Activated T-cell treated with anti-CD3 and anti-CD28 coated beads, Interleukin-2, amount 50 U/mL, for 24 hours (primary cell): ENCODE data around the gene GABARAP.

Experiments
- DNase-seq: peaks from one replicate; pipeline ENCODE4 v3.0.0-alpha.2; 2020
- H3K27ac Mint-ChIP-seq: 2 replicates; pipeline ENCODE4 v1.8.0; 2020; ENCODE audit warnings: mild to moderate bottlenecking, mixed read lengths
- H3K27me3 Mint-ChIP-seq: 2 replicates; pipeline ENCODE4 v1.8.0; 2020; ENCODE audit warnings: mixed read lengths
- H3K36me3 Mint-ChIP-seq: 2 replicates; pipeline ENCODE4 v1.8.0; 2020; ENCODE audit warnings: low read depth, mixed read lengths
- H3K4me1 Mint-ChIP-seq: 2 replicates; pipeline ENCODE4 v1.8.0; 2020; ENCODE audit warnings: low read depth, mixed read lengths
- H3K4me3 Mint-ChIP-seq: 2 replicates; pipeline ENCODE4 v1.8.0; 2020; ENCODE audit warnings: mild to moderate bottlenecking, moderate library complexity, mixed read lengths
- H3K9me3 Mint-ChIP-seq: 2 replicates; pipeline ENCODE4 v1.8.0; 2020; ENCODE audit warnings: mixed read lengths

GABARAP gene

GRCh38 chr17:7203391-7203790 is 38.9 kb downstream of the GABARAP start:
- peak overlapping the region; percentile 29 for H3K27ac Mint-ChIP-seq
- H3K9me3 Mint-ChIP-seq = no peaks in the 10 kb centered on the region
- H3K4me1 Mint-ChIP-seq = peaks cover 27% of the 10 kb centered on the region
- peaks cover 7% of the 10 kb centered on the region for H3K36me3 Mint-ChIP-seq
- no peak for DNase-seq
- H3K27me3 Mint-ChIP-seq = no peaks in the 10 kb centered on the region
- no peak overlapping the region for H3K4me3 Mint-ChIP-seq

- peaks cover 13% of the 10 kb centered on the region for H3K36me3 Mint-ChIP-seq
- H3K27ac Mint-ChIP-seq = peak overlapping the region; percentile 18
- no peak overlapping the region for H3K4me3 Mint-ChIP-seq
- no peaks in the 10 kb centered on the region for H3K9me3 Mint-ChIP-seq
- DNase-seq = no peak
- H3K4me1 Mint-ChIP-seq = no peaks in the 10 kb centered on the region
- no peaks in the 10 kb centered on the region for H3K27me3 Mint-ChIP-seq
Observed at GRCh38 chr17:7196651-7197401, 45.4 kb downstream of the GABARAP start.

- H3K27me3 Mint-ChIP-seq = no peaks in the 10 kb centered on the region
- H3K4me3 Mint-ChIP-seq = no peak overlapping the region
- no peaks in the 10 kb centered on the region for H3K9me3 Mint-ChIP-seq
- DNase-seq = no peak
- no peak overlapping the region for H3K27ac Mint-ChIP-seq
- peaks cover 13% of the 10 kb centered on the region for H3K36me3 Mint-ChIP-seq
- no peaks in the 10 kb centered on the region for H3K4me1 Mint-ChIP-seq
Observed at GRCh38 chr17:7195971-7196370, 46.3 kb downstream of the GABARAP start.

GRCh38 chr17:7192271-7192937 is 49.8 kb downstream of the GABARAP start:
- Mint-ChIP-seq H3K4me3 (no peak overlapping the region), H3K27me3 (no peaks in the 10 kb centered on the region), H3K4me1 (no peaks in the 10 kb centered on the region), H3K36me3 (peaks cover 13% of the 10 kb centered on the region), H3K9me3 (no peaks in the 10 kb centered on the region), H3K27ac (no peak overlapping the region)
- DNase-seq = no peak

GRCh38 chr17:7191571-7192270 is 50.5 kb downstream of the GABARAP start:
- no peak overlapping the region for H3K27ac Mint-ChIP-seq
- no peak overlapping the region for H3K4me3 Mint-ChIP-seq
- H3K9me3 Mint-ChIP-seq = no peaks in the 10 kb centered on the region
- no peaks in the 10 kb centered on the region for H3K4me1 Mint-ChIP-seq
- no peaks in the 10 kb centered on the region for H3K27me3 Mint-ChIP-seq
- peak; percentile 52 for DNase-seq
- H3K36me3 Mint-ChIP-seq = peaks cover 9% of the 10 kb centered on the region

- Mint-ChIP-seq H3K36me3 (peaks cover 6% of the 10 kb centered on the region), H3K27ac (no peak overlapping the region), H3K4me3 (no peak overlapping the region), H3K27me3 (no peaks in the 10 kb centered on the region), H3K9me3 (no peaks in the 10 kb centered on the region), H3K4me1 (no peaks in the 10 kb centered on the region)
- no peak for DNase-seq
Observed at GRCh38 chr17:7191069-7191468, 51.2 kb downstream of the GABARAP start.

- Mint-ChIP-seq H3K27ac (no peak overlapping the region), H3K4me1 (no peaks in the 10 kb centered on the region), H3K36me3 (peaks cover 3% of the 10 kb centered on the region), H3K27me3 (no peaks in the 10 kb centered on the region), H3K4me3 (no peak overlapping the region), H3K9me3 (no peaks in the 10 kb centered on the region)
- no peak for DNase-seq
Observed at GRCh38 chr17:7190276-7190917, 51.9 kb downstream of the GABARAP start.
